Measurements from ENCODE around the gene PCDHA5. TPM values are rescaled to one million over a fixed set of nuclear protein-coding genes. Genes with fewer than 3 reads are reported as not detected.
"Not testable (repeated sequence)": the region's sequence is repeated elsewhere in the genome, so short reads cannot be mapped to it uniquely, and the experiment has no call there.

The PCDHA5 gene
- total RNA-seq, result 1 to 10 TPM in 1 of 4 donors, under 1 TPM in 2, not detected in 1; 0.61 to 2.3 (median 0.69) TPM

- TF ChIP-seq, protein P1, sequence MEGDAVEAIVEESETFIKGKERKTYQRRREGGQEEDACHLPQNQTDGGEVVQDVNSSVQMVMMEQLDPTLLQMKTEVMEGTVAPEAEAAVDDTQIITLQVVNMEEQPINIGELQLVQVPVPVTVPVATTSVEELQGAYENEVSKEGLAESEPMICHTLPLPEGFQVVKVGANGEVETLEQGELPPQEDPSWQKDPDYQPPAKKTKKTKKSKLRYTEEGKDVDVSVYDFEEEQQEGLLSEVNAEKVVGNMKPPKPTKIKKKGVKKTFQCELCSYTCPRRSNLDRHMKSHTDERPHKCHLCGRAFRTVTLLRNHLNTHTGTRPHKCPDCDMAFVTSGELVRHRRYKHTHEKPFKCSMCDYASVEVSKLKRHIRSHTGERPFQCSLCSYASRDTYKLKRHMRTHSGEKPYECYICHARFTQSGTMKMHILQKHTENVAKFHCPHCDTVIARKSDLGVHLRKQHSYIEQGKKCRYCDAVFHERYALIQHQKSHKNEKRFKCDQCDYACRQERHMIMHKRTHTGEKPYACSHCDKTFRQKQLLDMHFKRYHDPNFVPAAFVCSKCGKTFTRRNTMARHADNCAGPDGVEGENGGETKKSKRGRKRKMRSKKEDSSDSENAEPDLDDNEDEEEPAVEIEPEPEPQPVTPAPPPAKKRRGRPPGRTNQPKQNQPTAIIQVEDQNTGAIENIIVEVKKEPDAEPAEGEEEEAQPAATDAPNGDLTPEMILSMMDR (IDR thresholded peaks at IDR 0.05), result peak in 2 of 4 experiments; percentile 22 to 25
- TF ChIP-seq POLR2A (IDR thresholded peaks at IDR 0.05), result no peak
Measured at GRCh38 chr5:140821375-140822280, at the start of gene PCDHA5. PCDHA5 (plus strand) TSS chr5:140821613.

GRCh38 chr5:140780512-140780911 is 40.9 kb upstream of the PCDHA5 start:
- intact Hi-C loops (cut with DNase I; ENCODE audit: low total_unique reads), result no loop called here
- H3K4me3 ChIP-seq, result no peak overlapping the region
- TF ChIP-seq, protein P1 (IDR thresholded peaks at IDR 0.05), result no peak
- no peak for TF ChIP-seq POLR2A (IDR thresholded peaks at IDR 0.05)
- no peaks in the 10 kb centered on the region for H3K4me1 ChIP-seq
- H3K36me3 ChIP-seq, result no peaks in the 10 kb centered on the region
- H3K27ac ChIP-seq, result no peak overlapping the region
- no peaks in the 10 kb centered on the region for H3K27me3 ChIP-seq
- no peak for DNase-seq
- peaks cover 0 to 4% of the 10 kb centered on the region in 2 donors for H3K9me3 ChIP-seq

More at GRCh38 chr5:140821375-140822280, at the start of gene PCDHA5:
- Histone ChIP-seq H3K4me3 (no peak within 1 kb of the TSS), H3K27me3 (peaks cover 0 to 12% of the 10 kb centered on the region in 2 donors), H3K27ac (no peak within 1 kb of the TSS), H3K4me1 (no peaks in the 10 kb centered on the region), H3K36me3 (no peaks in the 10 kb centered on the region), H3K9me3 (peaks cover 0 to 8% of the 10 kb centered on the region in 2 donors)
- intact Hi-C loops (cut with DNase I; ENCODE audit: low total_unique reads), result no loop called here
- DNase-seq, result peak in 1 of 2 donors; percentile 31

DNA sequence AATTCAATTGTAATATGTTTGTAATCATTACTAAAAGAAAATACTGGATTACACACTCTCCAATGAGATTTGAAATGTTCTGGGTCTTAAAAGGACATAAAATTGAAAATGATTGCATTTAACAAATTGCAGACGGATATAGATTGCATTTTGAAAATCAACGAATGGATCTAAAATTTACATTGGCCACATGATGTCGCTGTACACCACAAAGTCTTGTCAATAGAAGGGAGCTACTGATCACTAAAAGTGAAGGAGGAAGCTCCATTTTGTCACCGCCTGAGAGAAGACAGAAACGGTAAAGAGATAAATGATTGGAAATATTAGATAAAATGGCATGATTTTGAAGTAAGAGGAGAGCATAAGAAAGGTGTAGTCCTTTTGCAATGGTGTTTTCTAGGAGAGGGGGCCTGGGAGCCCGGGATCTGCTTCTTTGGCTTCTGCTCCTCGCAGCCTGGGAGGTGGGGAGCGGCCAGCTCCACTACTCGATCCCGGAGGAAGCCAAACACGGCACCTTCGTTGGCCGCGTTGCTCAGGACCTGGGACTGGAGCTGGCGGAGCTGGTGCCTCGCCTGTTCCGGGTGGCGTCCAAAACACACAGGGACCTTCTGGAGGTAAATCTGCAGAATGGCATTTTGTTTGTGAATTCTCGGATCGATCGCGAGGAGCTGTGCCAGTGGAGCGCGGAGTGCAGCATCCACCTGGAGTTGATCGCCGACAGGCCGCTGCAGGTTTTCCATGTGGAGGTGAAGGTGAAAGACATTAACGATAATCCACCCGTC is 35.3 kb upstream of the PCDHA5 start, which contains the start of gene PCDHA1:
Gene PCDHA1 (plus strand): TSS at position 236 of the 782 bp plus-strand sequence.
- Histone ChIP-seq H3K4me3 (no peak within 1 kb of the TSS), H3K4me1 (no peaks in the 10 kb centered on the region), H3K36me3 (no peaks in the 10 kb centered on the region), H3K9me3 (peaks cover 0 to 28% of the 10 kb centered on the region in 2 donors), H3K27ac (no peak within 1 kb of the TSS), H3K27me3 (no peaks in the 10 kb centered on the region)
- no peak for TF ChIP-seq POLR2A (IDR thresholded peaks at IDR 0.05)
- TF ChIP-seq, protein P1 (IDR thresholded peaks at IDR 0.05), result no peak
- intact Hi-C loops (cut with DNase I; ENCODE audit: low total_unique reads), result no loop called here
- no peak for DNase-seq

- intact Hi-C loops (cut with DNase I; ENCODE audit: low total_unique reads); DNase-seq; H3K4me3 ChIP-seq; H3K27me3 ChIP-seq; H3K27ac ChIP-seq; H3K4me1 ChIP-seq; H3K36me3 ChIP-seq: not testable (repeated sequence)
- peaks cover 0 to 28% of the 10 kb centered on the region in 2 donors for H3K9me3 ChIP-seq
Measured at GRCh38 chr5:140787422-140787821, 34.0 kb upstream of the PCDHA5 start.

DNA sequence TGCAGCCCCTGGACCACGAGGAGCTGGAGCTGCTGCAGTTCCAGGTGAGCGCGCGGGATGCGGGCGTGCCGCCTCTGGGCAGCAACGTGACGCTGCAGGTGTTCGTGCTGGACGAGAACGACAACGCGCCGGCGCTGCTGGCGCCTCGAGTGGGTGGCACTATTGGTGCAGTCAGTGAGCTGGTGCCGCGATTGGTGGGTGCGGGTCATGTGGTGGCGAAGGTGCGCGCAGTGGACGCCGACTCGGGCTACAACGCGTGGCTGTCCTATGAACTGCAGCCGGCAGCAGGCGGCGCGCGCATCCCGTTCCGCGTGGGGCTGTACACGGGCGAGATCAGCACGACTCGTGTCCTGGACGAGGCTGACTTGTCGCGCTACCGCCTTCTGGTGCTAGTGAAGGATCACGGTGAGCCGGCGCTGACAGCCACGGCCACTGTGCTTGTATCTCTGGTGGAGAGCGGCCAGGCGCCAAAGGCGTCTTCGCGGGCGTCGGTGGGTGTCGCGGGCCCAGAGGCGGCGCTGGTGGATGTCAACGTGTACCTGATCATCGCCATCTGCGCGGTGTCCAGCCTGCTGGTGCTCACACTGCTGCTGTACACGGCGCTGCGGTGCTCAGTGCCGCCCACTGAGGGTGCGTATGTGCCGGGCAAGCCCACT is 33.4 kb upstream of the PCDHA5 start:
- DNase-seq; H3K4me3 ChIP-seq; intact Hi-C loops (cut with DNase I; ENCODE audit: low total_unique reads); H3K27me3 ChIP-seq; H3K27ac ChIP-seq; H3K4me1 ChIP-seq; H3K36me3 ChIP-seq: not testable (repeated sequence)
- peaks cover 0 to 25% of the 10 kb centered on the region in 2 donors for H3K9me3 ChIP-seq
